GM21825 (cell line): Measurements from ENCODE around the gene HS2ST1.

Experiments used
- ATAC-seq: cut with Tn5 transposase; IDR thresholded peaks from one replicate; pipeline ENCODE4 v1.9.1; 2021; ENCODE audit warnings: mild to moderate bottlenecking, moderate library complexity; ENCODE audit not compliant: unreplicated experiment

Gene HS2ST1

DNA sequence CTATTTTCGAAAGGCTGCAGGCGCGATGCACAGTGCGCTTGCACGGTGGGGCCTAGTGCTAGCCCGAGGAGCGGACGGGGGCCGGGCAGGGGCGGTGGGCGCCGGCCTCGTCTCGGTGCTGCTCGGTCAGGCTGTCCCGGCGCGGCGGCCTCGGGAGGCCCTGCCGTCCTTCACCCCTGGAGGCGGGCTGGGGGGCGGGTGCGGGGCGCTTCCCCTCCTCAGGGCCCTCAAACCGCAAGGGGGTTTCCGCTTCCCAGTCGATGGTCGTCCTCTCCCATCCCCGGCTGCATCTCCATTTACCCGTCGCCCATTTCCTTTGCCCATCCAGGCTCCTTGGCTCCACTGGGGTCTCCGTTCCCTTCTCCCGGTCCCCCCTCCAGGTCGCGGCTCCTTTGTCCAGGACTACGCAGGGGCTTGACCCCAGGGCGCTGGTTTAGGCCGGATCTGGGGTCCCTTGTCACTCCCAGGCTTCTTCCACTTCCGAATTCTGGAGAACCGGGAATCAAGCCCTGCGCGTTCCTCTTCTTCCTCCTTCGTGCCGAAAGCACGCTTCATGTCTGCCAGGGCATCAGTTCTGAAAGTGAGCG lies 217.9 kb downstream of the HS2ST1 start:
- peak; percentile 22 for ATAC-seq

DNA sequence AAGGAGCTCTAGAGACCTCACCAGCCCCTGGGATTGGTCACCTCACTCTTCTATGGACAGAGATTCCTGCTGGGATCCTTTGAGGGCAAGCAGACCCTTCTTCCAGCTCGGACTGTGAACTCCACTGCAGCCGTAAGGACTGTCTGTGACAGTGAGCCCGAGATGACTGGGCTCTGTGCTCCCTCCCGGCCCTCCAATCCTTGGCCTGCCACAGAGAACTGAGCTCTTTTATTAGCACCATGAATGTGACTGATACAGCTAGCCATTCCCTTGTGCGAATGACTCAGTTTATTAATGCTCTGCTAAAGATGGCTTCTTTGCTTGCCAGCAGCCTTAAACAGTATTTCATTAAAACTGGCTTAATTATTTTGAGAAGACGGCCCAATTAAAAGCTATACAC lies 219.6 kb downstream of the HS2ST1 start:
- ATAC-seq = no peak

DNA sequence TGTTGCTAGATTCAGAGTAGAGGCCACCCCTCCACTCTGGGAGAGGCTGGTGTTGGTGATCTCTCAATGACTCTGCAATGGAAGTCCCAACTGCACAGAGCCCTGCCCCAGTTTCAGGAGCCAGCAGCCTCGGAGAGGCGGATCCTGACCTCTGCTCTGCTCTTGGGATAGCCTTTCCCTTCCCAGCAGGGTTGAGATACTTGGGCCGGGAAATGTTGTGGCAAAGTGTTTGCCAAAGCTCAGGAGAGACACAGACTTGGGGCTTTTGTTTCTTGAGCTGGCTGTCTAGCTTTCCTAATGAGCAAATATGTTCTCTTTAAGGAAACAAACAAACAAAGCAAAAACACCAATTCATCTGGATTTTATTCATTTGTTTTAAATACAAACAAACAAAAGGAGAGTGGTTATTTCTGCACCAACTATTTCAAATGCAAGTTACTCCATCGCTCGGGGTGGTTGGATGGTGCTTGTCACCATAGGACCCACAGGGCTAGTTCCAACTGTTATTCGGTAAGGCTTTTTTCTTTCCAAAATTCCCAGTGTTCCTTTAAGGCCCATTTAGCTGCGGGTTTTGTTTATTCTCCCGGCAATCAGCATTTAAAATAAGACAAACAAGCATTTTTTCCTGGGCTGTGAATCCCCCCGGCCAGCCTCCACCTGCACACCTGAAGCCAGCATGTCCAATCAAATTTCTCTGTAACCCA lies 220.3 kb downstream of the HS2ST1 start:
- ATAC-seq = no peak

- ATAC-seq = no peak
These were observed 220.9 kb downstream of the HS2ST1 start for GRCh38 chr1:87135329-87135712.

- no peak for ATAC-seq
These were observed 222.3 kb downstream of the HS2ST1 start for GRCh38 chr1:87136607-87137341.

DNA sequence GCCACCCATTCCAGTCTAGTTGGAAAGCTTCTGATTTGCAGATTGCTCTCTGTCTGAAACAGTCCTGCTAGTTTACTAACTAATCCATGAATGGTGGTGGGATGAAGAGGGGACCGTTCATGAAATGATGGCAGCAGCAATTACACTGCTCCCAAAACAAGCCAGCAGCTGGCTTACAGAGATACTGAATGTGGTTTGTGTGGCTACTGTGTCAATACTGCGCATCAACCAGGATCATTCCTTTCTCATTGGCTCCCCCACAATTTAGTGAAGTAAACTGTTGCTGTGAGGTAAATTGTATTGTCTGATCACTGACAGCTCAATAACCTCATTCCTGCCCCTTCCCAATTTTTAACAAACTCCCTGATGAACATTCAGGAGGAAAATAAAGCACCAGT lies 222.9 kb downstream of the HS2ST1 start:
- no peak for ATAC-seq

DNA sequence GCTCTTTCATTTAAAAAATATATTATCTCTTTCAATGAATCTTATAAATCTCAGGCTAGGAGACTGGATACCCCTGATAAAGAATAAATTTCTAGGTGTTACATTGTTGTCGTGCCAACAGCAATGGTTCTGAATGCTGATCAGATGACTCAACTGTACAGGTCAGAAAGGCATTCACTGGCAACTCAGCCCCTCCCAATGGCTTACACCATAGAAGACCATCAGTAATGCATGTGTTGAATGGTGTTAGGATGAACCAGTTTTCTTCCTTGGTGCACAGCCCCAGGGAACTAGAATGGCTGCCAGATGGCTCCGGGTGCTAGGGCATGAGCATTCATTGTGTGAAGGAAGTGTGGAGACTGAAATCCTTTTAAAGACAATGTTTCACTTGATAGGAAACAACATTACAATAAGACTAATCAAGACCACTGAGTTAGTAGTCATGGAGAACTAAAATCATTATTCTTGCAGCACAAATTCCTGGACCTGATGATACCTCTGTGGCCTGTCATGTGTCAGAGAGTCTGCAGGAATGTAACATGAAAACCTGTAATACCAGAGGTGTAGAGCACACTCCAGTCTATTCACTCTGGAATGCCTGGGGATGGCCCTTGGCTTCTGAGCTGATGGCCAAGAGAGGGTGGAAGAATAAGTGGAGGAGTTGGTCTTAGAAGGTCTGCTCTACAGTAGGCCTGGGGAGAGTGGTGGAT lies 226.6 kb downstream of the HS2ST1 start:
- no peak for ATAC-seq

GRCh38 chr1:87141556-87141955 lies 227.1 kb downstream of the HS2ST1 start:
- no peak for ATAC-seq

DNA sequence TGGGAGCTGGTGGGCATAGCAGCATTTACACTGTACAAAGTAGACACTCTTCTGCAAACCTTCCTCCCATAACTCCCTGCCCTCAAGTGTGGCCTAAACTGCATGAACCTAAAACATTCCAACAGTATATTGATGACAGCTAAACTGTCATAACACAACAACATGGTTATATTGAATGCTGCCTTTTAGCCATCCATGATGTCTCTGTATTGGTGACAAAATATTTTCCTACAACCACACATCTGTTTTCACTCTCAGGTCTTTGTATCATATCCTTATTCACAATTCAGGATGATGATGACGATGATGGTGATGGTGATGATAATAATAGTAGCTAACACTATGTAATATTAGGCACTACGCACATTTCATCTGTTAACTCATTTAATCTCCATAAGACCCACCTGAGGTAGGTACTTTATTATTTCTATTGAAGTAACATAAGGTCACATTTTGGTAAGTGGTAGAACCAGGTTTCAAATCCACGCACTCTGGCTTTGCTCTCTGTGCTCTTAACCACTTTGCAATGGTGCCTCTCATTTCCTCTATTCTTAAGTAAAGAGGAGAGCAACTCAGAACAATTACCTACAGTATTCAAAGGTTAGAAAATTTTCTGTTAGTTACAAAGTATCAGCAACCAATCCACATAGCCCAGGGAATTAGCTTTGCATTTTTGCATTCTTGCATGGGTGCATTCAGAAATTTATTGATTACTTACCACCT lies 229.1 kb downstream of the HS2ST1 start:
- ATAC-seq = no peak

DNA sequence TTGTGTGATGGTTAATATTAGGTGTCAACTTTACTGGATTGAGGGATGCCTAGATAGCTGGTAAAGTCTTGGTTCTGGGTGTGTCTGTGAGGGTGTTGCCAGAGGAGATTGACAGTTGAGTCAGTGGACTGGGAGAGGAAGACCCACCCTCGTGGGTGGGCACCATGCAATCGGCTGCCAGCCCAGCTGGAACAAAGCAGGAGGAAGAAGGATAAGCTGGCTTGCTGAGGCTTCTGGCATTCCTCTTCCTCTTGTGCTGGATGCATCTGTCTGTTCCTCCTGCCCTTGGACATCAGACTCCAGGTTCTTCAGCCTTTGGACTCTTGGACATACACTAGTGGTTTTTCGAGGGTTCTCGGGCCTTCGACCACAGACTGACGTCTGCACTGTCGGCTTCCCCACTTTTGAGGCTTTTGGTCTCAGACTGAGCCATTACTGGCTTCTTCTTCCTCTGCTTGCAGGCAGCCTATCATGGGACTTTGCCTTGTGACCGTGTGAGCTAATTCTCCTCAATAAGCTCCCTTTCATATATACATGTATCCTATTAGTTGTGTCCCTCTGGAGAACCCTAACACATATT lies 230.0 kb downstream of the HS2ST1 start:
- ATAC-seq = no peak

DNA sequence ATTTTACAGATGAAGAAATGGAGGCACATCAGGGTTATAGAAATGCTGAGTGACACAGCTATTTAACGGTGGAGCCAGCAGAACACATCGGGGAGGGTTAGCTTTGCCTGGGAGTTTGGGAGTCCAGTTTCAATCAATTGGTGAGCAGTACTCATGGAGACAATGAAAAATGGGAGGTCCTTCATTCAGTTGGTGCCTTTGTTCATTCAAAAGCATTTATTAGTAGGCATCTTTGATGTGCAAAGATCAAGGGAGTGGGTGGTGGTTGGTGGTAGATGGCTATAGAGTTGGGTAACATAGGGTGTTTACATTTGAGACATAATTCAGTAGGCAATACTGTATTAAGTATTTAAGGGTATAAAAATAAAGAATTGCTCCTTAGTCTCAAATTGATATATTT lies 230.5 kb downstream of the HS2ST1 start:
- ATAC-seq = no peak

GRCh38 chr1:87146538-87146937 lies 232.1 kb downstream of the HS2ST1 start:
- ATAC-seq = no peak

DNA sequence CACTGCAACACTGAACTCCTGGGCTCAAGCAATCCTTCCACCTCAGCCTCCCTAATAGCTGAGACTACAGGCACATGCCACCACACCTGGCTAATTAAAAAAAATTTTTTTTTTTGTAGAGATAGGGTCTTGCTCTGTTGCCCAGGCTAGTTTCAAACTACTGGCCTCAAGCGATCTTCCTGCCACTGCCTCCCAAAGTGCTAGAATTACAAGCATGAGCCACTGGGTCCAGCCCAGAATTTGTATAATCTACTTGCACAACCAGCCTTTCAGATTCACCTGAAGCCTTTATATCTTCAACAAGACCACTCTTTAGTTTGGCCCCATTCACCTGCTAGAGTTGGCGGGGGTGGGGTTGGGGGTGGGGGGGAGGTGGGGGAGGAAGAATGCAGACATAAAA lies 232.6 kb downstream of the HS2ST1 start:
- ATAC-seq = no peak

DNA sequence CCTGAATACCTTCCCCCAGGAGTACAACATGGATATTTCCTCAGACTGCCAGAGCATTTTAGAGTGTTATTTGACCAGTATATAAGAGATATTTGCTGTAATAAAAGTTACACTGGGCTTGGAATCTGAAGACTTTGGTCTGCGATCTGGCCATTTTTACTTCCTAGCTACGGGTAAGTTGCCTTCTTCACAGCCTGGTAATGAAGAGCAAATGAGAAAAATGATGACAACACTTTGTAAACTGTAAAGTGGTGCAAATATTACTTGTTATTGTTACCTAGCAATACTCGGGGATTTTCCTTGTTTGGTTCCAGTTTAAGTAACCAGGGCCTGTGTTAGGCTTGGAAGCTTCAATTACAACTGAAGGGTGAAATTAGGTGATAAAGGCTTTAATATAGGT lies 233.4 kb downstream of the HS2ST1 start:
- no peak for ATAC-seq

DNA sequence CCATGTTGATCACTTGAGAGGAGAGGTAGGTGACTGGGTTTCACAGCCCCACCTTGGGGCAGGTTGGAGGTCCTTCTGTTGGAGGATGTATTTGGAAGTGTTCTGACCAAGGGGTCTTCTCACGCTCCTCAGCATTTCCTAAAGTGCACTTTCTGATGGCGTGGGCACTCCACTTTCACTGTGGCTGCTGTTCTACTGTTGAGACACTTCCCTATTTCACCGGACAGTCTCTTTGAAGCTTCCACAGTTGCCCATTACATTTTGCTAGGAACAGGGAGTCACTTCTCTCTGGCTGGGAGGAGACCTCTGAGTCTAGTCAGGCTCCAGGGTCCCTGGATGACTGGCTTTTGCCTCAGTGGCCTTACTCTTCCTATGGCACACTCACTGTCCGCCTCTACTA lies 234.2 kb downstream of the HS2ST1 start:
- no peak for ATAC-seq

- no peak for ATAC-seq
These were observed 235.0 kb downstream of the HS2ST1 start for GRCh38 chr1:87149241-87150041.

GRCh38 chr1:87150143-87150542 lies 235.7 kb downstream of the HS2ST1 start:
- ATAC-seq = no peak

- ATAC-seq = peak; percentile 86
These were observed 237.3 kb downstream of the HS2ST1 start for GRCh38 chr1:87151500-87152421.

DNA sequence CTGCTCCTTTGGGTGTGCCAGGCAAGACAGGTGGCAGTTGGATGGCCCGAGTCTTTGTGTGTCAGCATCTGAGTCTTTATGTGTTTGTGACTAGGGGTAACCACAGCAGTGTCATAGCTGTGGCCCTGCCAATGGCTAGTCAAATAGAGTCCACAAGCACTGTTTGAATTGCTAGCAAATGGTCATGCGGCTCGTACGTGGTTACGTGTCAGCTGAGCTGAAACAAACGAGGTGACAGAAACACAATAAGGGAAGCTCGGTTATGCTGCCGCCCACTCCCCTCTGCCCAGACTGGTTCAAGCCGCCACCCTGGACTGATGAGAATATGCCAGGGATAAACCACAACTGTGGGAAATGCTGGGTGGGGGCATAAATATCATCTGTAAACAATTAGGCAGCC lies 239.9 kb downstream of the HS2ST1 start:
- no peak for ATAC-seq
